Coronary artery (tissue), 2 donors: ENCODE results near the gene NRAS.

Experiments used
- DNase-seq: peaks from one replicate; pipeline ENCODE4 v3.0.0-alpha.2; 2017; ENCODE audit warnings: low spot score
- H3K27ac ChIP-seq, 2 donors: fragments of 200-600 bp; sonication (generic); one replicate each; pipeline ENCODE4 v1.5.1; 2016 to 2019
- H3K4me3 ChIP-seq: fragments of 200-600 bp; sonication (generic); 2 replicates; pipeline ENCODE4 v1.5.1; 2016; ENCODE audit warnings: mild to moderate bottlenecking, moderate library complexity
- CTCF ChIP-seq: fragments of 200-600 bp; sonication (generic); IDR thresholded peaks from one replicate; pipeline ENCODE4 v1.5.1; 2019; ENCODE audit warnings: antibody characterized with exemption

Gene NRAS

GRCh38 chr1:114741963-114742746 is 25.6 kb upstream of the NRAS start:
- Histone ChIP-seq H3K4me3 (no peak overlapping the region), H3K27ac (no peak overlapping the region)
- no peak for TF ChIP-seq CTCF
- DNase-seq: no peak

GRCh38 chr1:114740331-114740730 is 23.8 kb upstream of the NRAS start:
- no peak for TF ChIP-seq CTCF
- H3K4me3 ChIP-seq: no peak overlapping the region
- no peak for DNase-seq

DNA sequence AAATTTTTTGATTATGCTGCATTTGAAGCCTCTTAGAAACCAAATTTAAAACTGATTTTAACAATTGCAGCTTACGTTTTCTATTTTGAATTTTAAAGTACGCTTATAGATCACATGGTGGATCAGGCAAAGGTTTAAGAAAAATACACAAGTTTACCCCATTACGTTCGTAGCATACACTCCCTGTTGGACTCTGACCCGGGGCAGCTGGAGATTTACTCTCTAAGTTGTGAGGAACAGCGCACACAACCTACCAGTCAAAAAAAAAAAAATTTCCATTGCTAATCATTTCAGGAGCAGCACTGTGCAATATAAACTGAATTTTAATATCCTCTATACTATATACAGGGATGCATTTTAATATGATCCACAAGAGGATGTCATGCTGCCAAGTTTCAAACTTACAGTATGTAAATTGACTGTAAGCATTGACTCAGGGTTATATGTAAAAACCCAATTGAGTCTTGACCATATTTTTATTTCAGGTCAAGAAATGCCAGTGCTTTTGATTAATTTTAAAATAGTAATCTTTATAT is 20.8 kb upstream of the NRAS start:
- no peak overlapping the region for H3K27ac ChIP-seq
- no peak for DNase-seq
- no peak for TF ChIP-seq CTCF
- H3K4me3 ChIP-seq: no peak overlapping the region

More at GRCh38 chr1:114740331-114740730, 23.8 kb upstream of the NRAS start:
- H3K27ac ChIP-seq: no peak overlapping the region

DNA sequence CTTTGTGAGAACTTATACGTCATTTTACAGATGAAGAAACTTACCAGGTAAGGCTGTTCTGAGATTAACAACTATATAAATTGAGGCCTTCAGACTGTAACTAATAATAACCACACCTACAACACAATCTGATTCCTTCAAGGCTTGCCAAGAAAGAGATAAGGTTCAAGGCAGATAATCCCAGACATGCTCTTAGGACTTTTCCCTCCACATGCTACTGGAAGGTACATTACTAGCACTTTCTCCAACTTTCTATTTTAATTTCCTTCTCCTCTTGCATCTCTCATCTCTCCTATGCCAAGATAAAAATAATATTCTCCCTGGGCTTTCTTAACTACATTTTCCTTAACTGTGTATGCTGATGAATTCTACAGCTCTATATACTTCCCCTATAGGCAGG is 18.9 kb upstream of the NRAS start:
- DNase-seq: no peak
- TF ChIP-seq CTCF: no peak

DNA sequence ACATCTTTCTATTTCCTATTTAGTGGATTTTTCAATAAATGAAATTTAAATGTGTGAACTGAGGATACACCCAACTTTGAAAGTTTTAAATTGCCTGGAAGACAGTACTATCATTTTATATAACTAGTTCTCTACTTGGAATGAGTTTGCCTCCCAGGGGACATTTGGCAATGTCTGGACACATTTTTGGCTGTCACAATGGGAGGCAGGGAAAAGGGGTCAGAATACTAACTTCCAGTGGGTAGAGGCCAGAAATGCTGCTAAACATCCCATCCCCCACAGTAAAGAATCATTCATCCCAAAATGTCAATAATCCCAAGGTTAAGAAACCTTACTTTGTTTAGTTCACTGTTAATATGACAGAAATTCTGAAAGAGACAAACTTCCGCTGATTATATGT is 13.2 kb upstream of the NRAS start:
- no peak for DNase-seq
- TF ChIP-seq CTCF: no peak
- Histone ChIP-seq H3K27ac (no peak overlapping the region), H3K4me3 (no peak overlapping the region)

More for the DNA sequence above, 18.9 kb upstream of the NRAS start:
- H3K4me3 ChIP-seq: no peak overlapping the region
- no peak overlapping the region for H3K27ac ChIP-seq

- no peak overlapping the region for H3K27ac ChIP-seq
- TF ChIP-seq CTCF: no peak
- no peak for DNase-seq
- no peak overlapping the region for H3K4me3 ChIP-seq
Measured at GRCh38 chr1:114728553-114728952, 12.0 kb upstream of the NRAS start.

DNA sequence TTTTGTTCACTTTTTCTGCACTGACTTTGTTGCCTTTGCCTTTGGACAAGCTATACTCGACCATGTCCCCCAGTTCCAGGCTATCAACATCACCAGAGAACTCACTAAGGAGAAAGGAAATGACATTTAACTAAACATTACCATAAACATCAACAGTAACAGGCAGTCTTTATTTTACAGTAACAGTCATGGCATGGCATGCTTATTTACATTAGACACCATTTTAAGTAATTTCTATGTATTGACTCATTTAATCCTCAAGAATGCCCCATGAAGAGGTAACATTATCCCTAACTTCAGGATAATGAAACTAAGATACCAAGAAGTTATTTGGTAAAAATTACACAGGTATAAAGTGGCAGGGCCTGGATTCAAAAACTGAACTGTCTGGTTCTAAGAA is 8.7 kb upstream of the NRAS start:
- TF ChIP-seq CTCF: no peak
- no peak overlapping the region for H3K4me3 ChIP-seq
- no peak overlapping the region for H3K27ac ChIP-seq
- no peak for DNase-seq
